WERI-Rb-1 (cell line): ENCODE results near the gene HIVEP3.
"Not testable (repeated sequence)": the region's sequence is repeated elsewhere in the genome, so short reads cannot be mapped to it uniquely, and the experiment has no call there.

ENCODE experiments used
- DNase-seq: peaks from one replicate; pipeline ENCODE4 v3.0.0-alpha.2; 2020
- H3K27ac ChIP-seq: fragments of 250-450 bp; sonication (Bioruptor Pico); 2 replicates; pipeline ENCODE4 v1.5.1; 2020; ENCODE audit warnings: mild to moderate bottlenecking, moderate library complexity
- H3K27me3 ChIP-seq: fragments of 250-450 bp; sonication (Bioruptor Pico); 2 replicates; pipeline ENCODE4 v1.5.1; 2021; ENCODE audit warnings: mild to moderate bottlenecking, low read depth, moderate library complexity; ENCODE audit not compliant: insufficient read depth, severe bottlenecking
- H3K36me3 ChIP-seq: fragments of 250-450 bp; sonication (Bioruptor Pico); 2 replicates; pipeline ENCODE4 v1.5.1; 2020; ENCODE audit warnings: mild to moderate bottlenecking, moderate library complexity
- H3K4me3 ChIP-seq: 2 replicates; pipeline ENCODE4 v1.5.1; 2011; ENCODE audit warnings: low read depth, mild to moderate bottlenecking, control low read depth, low read length
- H3K9me3 ChIP-seq: fragments of 250-450 bp; sonication (Bioruptor Pico); 2 replicates; pipeline ENCODE4 v1.5.1; 2021; ENCODE audit warnings: mild to moderate bottlenecking, moderate library complexity; ENCODE audit not compliant: severe bottlenecking
- CTCF ChIP-seq: IDR thresholded peaks from 2 replicates; pipeline ENCODE4 v1.5.1; 2011; ENCODE audit warnings: low read depth, mild to moderate bottlenecking, control low read depth, inconsistent platforms, low read length

HIVEP3 gene

GRCh38 chr1:41557751-41558455 is 360.8 kb downstream of the HIVEP3 start:
- H3K36me3 ChIP-seq, result no peaks in the 10 kb centered on the region
- DNase-seq, result no peak
- H3K27me3 ChIP-seq, result no peaks in the 10 kb centered on the region
- no peak overlapping the region for H3K4me3 ChIP-seq
- peaks cover 8% of the 10 kb centered on the region for H3K9me3 ChIP-seq
- H3K27ac ChIP-seq, result no peak overlapping the region
- TF ChIP-seq CTCF, result no peak

- H3K36me3 ChIP-seq, H3K4me3 ChIP-seq, H3K27me3 ChIP-seq, DNase-seq, H3K9me3 ChIP-seq, H3K27ac ChIP-seq: not testable (repeated sequence)
These were observed 364.0 kb downstream of the HIVEP3 start for GRCh38 chr1:41554746-41555145.

- no peak overlapping the region for H3K4me3 ChIP-seq
- no peak overlapping the region for H3K27ac ChIP-seq
- H3K27me3 ChIP-seq, result no peaks in the 10 kb centered on the region
- no peak for DNase-seq
- H3K36me3 ChIP-seq, result no peaks in the 10 kb centered on the region
- H3K9me3 ChIP-seq, result no peaks in the 10 kb centered on the region
- TF ChIP-seq CTCF, result no peak
These were observed 370.8 kb downstream of the HIVEP3 start for GRCh38 chr1:41547781-41548560.

- DNase-seq, result no peak
- no peak for TF ChIP-seq CTCF
- no peaks in the 10 kb centered on the region for H3K27me3 ChIP-seq
- no peaks in the 10 kb centered on the region for H3K36me3 ChIP-seq
- no peak overlapping the region for H3K27ac ChIP-seq
- no peak overlapping the region for H3K4me3 ChIP-seq
- no peaks in the 10 kb centered on the region for H3K9me3 ChIP-seq
These were observed 371.4 kb downstream of the HIVEP3 start for GRCh38 chr1:41547336-41547735.

GRCh38 chr1:41546833-41547135 is 371.9 kb downstream of the HIVEP3 start:
- no peak overlapping the region for H3K4me3 ChIP-seq
- H3K36me3 ChIP-seq, result no peaks in the 10 kb centered on the region
- no peak for TF ChIP-seq CTCF
- no peak overlapping the region for H3K27ac ChIP-seq
- no peak for DNase-seq
- no peaks in the 10 kb centered on the region for H3K27me3 ChIP-seq
- H3K9me3 ChIP-seq, result no peaks in the 10 kb centered on the region

GRCh38 chr1:41545996-41546832 is 372.5 kb downstream of the HIVEP3 start:
- Histone ChIP-seq H3K27me3 (no peaks in the 10 kb centered on the region), H3K4me3 (no peak overlapping the region), H3K9me3 (no peaks in the 10 kb centered on the region), H3K36me3 (no peaks in the 10 kb centered on the region), H3K27ac (no peak overlapping the region)
- DNase-seq, result no peak
- no peak for TF ChIP-seq CTCF
